Retinal pigment epithelial cell (primary cell): ENCODE measurements around the gene FBN1.

Experiments
- DNase-seq: peaks from one replicate; pipeline ENCODE4 v3.0.0-alpha.2; 2010; ENCODE audit warnings: low read depth
- H3K4me3 ChIP-seq: 2 replicates; pipeline ENCODE4 v1.5.1; 2011; ENCODE audit warnings: mild to moderate bottlenecking, low read length, control low read depth, moderate library complexity
- TF ChIP-seq, protein P1 (sequence below): conservative IDR thresholded peaks from 2 replicates; pipeline ENCODE4 v1.5.1; 2011; ENCODE audit warnings: low read depth, low read length, control low read depth, inconsistent platforms

Gene FBN1

DNA sequence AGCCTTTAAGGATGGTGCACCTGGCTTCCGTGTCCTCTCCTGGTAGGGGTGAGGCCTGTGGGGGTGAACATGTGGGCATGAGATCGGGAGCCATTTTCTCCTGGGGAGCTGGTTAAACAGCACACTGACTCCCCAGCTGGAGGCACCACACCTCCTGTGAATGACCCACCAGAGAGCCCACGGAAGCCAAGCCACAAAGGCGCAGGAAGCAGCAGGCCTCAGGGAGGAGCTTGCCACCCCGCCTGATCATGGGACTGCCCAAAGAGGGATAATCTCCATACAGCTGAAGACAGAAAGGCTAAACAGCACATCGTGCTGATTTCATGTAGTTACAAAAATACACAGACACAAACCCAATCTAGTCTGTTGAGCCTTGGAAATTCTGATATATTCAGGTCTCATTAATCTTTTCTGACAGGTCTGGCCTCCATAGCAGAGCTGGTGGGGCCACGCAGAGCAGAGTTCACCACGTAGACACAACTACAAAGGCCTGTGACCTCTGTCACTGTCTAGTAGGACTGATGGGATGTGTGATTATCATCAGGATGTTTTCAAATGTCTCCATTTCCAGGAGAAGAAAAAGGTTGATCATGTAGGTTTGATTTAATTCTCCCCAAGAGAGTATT lies 239.1 kb downstream of the FBN1 start:
- no peak for DNase-seq
- H3K4me3 ChIP-seq: no peak overlapping the region
- TF ChIP-seq, protein P1, sequence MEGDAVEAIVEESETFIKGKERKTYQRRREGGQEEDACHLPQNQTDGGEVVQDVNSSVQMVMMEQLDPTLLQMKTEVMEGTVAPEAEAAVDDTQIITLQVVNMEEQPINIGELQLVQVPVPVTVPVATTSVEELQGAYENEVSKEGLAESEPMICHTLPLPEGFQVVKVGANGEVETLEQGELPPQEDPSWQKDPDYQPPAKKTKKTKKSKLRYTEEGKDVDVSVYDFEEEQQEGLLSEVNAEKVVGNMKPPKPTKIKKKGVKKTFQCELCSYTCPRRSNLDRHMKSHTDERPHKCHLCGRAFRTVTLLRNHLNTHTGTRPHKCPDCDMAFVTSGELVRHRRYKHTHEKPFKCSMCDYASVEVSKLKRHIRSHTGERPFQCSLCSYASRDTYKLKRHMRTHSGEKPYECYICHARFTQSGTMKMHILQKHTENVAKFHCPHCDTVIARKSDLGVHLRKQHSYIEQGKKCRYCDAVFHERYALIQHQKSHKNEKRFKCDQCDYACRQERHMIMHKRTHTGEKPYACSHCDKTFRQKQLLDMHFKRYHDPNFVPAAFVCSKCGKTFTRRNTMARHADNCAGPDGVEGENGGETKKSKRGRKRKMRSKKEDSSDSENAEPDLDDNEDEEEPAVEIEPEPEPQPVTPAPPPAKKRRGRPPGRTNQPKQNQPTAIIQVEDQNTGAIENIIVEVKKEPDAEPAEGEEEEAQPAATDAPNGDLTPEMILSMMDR: no peak

DNA sequence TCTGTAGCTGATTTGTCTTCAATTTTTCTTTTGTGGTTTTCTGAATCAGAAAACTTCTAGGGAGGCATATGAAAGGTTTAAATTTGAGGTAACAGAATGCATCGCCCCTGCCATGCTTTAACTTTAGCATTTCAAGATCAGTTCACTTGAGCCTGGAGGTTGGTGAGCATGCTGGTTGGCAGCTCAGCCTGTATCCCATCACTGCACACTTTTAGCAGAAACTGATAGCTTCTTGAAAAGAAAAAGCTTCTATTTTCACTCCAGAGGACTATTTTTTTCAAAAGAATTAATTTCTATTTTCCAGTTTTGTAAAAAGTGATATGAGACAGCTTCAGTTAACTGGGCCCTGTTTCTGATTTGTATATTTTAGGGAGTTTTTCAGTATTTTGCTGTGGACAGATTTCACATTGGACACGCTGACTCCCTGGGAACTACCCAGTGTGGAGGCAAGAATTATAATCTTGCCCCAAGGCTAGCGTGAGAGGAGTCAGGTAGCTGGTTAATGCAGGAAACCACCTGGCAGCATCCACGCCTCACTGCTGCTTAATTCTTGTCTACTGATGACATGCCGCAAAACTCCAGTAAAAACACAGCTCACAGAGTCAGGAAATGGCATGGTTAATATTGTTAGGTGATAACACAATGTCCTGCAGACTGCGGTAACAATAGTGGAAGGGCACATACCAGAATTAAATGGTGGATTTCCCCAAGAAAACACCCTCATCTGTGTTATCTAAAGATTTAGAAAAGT lies 242.9 kb downstream of the FBN1 start:
- TF ChIP-seq, protein P1: no peak
- no peak overlapping the region for H3K4me3 ChIP-seq
- no peak for DNase-seq

DNA sequence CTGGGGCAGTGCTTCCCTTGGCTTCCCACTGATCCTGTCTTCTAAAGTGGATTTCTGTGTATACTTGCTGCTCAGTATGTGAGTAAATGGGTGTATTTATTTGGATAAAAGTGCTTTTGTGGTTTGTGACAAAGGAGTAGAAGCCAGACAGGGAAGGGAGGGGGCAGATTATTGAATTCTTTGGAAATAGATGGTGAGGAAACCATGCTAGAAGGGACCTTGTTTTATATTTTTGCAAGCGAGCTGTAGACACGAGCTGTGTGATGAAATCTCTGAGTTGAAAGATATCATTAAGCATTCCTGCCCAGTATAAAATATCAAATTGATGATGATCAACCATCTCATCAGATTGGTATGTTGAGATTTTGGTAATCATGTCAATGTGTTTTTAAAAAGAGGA lies 245.4 kb downstream of the FBN1 start:
- H3K4me3 ChIP-seq: no peak overlapping the region
- TF ChIP-seq, protein P1: no peak
- no peak for DNase-seq

DNA sequence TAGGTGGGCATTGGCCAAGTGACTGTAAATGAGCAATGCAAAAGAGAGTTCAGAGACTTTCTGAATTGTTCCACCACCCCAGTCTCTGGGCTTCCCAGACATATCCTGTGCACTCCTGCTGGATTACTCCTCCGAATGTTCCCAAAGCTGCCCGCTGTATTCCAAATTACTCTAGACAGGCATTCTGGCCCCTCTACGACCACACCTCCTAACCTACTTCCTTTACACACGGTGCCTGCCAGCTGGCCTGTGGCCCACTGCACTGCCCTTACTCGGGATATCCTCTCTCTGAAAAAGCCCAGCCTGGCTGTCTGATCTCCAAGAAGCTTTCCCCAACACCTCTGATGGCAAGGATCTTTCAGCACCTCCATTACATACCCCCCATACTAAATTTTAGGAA lies 247.7 kb downstream of the FBN1 start:
- no peak overlapping the region for H3K4me3 ChIP-seq
- TF ChIP-seq, protein P1: no peak
- no peak for DNase-seq

DNA sequence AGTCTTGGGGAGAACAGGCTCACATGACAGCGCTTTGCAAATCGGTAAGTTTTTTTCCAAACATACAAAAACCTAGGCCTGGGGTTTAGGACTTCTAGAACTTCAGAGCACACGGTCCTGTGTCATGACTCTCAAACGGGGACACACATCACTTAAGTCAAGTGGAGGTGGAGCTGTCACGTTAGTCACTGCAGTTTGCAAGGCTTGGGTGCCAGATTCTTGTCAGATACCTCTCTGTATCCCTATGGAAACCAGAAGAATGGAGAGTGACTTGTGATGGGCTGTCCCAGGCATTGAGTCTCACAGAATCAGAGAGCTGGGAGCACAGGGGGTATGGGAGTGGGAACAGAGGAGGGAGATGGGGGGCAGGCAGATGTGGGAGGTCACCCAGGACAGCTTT lies 249.5 kb downstream of the FBN1 start:
- DNase-seq: no peak
- TF ChIP-seq, protein P1: no peak

DNA sequence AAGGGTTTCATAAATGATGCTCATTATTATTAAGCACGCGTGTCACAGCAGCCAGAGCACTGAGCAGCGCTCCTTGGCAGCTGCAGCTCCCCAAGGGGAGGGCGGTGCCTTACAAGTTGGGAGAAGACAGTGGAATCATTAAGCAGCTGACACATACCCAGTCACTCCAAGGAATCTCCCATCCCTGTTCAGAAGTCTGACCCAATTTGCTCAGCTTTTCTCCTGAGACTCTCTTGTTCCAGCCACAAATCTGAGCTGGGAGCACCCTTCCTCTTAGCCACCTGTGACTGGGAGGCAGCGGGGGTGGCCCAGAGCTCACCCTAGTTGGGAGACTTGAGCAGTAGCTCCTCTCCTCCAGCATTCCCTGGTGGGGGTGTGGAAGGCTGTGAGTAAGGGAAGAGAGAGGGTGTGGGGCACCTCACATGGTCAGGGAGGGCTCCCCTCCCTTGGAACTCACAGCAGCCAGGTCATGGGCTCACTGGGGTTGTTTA lies 249.9 kb downstream of the FBN1 start:
- no peak overlapping the region for H3K4me3 ChIP-seq
- no peak for DNase-seq
- TF ChIP-seq, protein P1: no peak

More for the DNA sequence above, 249.5 kb downstream of the FBN1 start:
- H3K4me3 ChIP-seq: no peak overlapping the region

DNA sequence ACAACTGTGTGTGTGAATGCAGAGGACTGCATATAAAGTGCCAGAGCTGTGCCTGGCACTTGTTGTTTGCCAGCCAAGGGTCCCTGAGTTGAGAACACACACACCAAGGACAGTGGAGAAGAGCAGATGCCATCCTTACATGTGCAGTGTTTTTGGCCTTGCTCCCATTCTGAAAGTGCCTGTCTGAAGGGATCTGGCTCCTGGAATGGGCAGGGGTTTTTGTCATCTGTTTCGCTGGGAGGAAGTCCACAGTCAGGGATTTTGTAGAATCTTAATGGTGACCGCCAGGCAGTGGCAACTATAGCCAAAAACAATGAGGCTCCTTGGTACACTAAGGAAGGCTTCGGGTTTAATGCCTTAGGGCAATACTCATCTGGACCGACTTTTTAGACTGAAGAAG lies 250.5 kb downstream of the FBN1 start:
- H3K4me3 ChIP-seq: no peak overlapping the region
- DNase-seq: no peak
- TF ChIP-seq, protein P1: no peak
